HG02943 (cell line): Measurements from ENCODE around the gene GDPGP1.
"Not testable (repeated sequence)": the region's sequence is repeated elsewhere in the genome, so short reads cannot be mapped to it uniquely, and the experiment has no call there.

Experiments used
- ATAC-seq: cut with Tn5 transposase; IDR thresholded peaks from one replicate; pipeline ENCODE4 v1.9.1; 2021; ENCODE audit warnings: mild to moderate bottlenecking, low read depth, moderate library complexity; ENCODE audit not compliant: unreplicated experiment

The GDPGP1 gene, protein sequence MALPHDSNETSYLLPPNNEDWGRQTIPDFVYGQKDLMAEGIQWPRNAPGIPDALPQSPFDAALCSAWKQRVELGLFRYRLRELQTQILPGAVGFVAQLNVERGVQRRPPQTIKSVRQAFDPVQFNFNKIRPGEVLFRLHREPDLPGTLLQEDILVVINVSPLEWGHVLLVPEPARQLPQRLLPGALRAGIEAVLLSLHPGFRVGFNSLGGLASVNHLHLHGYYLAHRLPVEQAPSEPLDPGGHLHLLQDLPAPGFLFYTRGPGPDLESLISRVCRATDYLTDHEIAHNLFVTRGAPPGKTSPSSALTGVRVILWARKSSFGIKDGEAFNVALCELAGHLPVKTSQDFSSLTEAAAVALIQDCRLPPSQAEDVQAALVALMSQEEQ

DNA sequence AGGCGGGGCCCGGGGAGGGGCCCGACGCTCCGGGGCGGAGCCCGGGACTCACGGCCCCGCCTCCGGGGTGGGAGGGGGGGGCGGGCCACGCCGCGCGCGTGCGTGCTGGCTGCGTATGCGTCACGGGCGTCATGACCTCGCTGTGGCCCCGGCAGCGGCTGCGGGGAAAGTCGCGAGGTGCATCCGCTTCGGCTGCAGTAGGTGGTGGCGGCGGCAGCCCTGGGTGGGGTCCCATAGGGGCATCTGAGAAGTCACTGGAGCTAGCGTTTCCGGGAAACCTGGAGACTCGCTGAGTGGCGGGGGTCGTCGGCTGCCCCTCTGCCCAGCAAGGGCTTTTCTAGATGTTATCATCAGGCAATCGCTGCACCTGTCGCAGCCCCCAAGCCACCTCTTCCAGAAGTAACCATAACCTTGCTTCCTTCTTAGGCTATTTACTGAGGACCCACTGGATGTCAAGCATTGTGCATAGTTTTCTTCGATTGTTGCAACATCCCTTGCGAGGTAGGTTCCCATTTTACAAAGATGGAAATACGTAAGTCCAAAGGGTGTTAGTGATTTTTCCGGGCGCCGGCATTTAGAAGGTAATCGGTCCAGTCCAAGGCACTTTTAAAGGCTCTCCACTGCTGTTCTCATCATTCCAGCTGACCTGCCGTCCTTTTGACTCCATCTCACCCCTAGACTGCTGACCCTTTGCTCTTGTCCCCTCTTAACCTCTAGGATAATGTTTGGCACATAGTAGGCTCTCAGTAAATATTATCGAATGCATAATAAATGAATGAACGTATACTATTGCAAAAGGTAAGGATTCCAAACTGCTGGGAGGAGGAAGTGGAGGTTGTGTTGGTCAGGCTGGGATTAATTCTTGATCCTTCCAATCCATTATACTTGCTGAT is at the start of gene GDPGP1:
TSS of gene GDPGP1 (plus strand) at position 114 of the 893 bp plus-strand sequence. CDS start 6,700 bp downstream, outside the sequence.
- peak; percentile 53 for ATAC-seq

DNA sequence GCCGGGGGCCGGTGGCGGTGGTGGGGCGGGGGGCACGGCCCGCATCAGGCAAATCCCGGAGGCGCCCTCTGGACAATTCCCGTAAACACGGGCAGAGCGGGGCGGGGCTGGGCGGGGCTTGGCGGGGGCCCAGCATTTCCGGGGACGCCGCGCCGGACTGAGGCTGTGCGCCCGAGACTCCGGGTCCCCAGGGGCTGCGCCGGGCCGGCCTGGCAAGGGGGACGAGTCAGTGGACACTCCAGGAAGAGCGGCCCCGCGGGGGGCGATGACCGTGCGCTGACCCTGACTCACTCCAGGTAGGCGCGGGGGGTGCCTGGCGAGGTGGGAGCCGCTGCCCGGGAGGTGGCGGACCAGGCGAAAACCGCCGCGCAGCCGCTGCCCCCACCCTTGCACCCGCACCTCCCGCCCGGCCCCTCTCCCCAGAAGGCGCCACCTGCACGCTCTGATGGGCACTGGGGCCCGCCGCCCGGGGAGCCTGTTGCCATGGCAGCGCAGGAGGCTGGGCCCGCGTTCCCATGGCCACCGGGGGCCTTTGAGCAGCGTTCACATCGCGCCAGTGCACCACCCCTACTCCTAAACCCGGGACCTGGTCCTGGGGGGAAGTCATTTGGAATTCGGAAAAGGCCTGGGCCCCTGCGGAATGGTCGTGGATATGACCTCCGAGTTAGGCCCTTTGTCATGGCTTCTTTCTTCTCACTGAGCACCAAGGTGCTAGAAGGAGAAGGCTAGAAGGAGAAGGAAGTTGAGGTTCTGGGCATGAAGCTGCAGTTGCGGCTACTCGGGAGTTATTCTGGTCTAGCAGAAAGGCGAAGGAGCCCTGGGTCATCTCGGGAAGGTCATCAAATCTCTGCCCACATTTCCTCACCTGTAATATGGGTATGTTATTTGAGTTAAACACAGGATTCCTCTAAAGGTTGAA is 49.0 kb upstream of the GDPGP1 start:
- ATAC-seq, result peak; percentile 77

DNA sequence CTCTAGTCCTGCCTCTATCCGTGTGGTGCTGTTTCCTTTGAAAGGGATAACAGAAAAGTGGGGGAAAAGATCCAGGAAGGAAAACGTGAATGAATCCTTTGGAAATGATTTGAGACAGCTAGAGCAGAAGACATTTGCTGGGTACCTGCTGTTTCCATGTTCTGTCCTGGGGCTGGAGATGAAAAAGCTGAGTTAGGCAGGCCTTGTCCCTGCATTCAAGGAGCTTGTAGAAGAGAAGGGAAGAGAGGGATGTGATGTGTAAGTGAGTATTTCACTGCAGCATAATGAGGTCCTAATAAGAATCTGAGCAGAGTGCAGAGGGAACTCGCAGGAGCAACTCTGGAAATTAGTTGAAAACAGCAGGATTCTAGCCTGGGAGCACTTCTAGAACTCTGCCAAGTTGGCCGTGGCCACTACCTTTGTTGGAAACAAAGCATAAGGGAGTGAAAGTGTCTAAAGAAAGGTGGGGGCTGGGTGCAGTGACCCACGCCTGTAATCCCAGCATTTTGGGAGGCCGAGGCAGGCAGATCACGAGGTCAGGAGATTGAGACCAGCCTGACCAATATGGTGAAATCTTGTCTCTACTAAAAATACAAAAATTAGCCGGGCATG is 46.6 kb upstream of the GDPGP1 start:
- ATAC-seq, result no peak

DNA sequence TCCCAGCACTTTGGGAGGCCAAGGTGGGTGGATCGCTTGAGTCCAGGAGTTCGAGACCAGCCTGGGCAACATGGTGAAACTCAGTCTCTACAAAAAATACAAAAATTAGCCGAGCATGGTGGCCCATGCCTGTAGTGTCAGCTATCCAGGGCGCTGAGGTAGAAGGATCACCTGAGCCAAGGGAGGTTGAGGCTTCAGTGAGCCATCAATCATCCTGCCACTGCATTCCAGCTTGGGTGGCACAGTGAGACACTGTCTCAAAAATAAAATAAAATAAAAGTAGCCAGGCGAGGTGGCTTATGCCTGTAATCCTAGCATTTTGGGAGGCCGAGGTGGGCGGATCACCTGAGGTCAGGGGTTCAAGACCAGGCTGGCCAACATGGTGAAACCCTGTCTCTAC is 45.9 kb upstream of the GDPGP1 start:
- ATAC-seq, result not testable (repeated sequence)

DNA sequence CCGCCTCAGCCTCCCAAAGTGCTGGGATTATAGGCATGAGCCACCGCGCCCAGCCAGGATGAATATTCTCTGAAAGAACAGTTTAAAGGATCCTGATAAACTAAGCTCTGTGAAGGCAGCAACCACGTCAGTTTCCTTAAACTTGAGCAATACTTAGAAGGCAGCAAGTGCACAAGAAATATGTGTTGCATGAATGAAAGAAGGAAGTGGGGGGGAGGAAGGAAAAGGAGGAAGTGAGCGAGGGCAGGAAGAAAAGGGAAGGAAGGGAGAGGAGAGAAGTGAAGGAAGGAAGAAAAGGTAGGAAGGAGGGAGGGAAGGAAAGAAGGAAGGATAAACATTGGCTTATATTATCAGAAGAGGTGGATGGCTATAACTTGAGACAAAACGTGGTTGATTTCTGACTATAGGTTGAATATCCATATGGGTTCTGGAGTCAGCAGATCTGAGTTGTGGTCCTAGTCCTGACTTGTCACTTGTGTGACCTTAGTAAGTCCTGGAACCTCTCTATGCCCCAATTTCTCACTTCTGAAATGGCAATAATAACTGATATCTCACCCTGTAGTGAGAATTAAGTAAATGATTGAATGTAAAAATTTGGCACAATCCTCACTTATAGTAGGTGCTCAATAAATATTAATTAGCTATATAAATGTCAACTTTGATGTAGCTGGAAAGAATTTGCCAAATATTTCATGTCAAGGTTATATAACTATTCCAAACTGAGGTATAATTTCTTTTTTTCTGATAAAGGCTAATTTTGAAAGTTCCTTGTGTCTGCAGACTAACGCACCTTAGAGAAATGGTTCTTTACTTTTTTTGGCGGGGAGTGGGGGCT is 44.9 kb upstream of the GDPGP1 start:
- ATAC-seq, result no peak

DNA sequence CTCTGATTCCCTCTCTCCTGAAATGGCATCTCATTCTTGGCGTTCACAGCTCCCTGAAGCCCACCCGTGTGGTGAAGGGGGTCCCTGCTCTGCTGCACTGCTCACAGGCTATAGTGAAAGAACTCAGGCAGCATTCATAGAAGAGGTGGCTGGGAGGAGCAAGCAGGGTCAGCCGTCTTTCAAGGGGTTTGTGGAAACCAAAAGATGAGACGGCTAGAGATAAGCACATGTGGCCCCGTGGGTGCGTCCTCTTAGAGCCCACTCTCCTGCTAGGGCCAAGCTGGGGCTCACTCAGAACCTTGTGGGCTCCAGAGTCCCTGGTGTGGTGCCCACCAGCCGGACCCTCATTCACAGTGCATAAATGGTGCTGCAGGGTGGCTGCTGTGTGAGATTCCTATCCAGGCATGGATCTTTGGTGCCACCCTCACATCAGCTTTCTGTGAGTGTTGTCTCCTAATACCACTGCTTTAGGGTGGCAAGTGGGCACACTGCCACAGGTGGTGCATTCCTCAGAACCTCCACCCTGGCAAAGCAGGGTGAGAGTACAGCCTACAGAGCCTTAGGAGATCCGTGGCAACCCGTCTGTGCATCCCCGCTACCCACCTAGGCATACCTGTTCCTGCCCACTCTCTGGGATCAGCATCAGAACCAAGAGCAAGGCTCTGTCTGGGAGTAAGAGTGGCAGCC is 44.1 kb upstream of the GDPGP1 start:
- no peak for ATAC-seq

DNA sequence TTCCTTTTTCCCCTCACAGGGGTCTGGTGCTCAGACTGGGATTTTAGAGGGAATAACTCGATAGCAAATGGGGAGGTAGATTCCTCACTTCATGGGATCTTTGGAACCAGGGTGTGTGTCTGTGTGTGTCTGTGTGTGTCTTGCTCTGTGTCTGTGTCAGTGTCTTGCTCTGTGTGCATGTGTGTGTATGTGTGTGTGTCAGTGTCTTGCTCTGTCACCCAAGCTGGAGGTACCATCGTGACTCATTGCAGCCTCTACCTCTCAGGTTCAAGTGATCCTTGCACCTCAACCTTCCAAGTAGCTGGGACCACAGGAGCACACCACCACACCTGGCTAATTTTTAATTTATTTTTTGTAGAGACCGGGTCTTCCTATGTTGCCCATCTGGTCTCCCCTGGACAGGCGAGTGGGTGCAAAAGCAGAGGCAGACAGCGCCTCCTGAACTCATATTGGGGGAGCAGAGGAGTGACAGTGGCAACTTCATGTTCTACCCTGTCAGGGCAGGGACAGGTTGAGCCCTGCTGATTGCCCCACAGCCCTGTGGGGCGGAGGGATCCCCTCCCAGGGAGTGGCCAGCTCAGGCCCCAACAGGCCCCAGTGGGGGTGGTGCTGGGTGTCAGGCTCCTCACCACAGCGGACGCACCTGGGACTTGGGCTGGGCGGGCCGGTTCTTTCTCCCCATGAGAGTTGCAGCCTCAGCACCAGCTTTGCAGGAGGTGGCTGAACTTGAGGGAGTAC is 43.2 kb upstream of the GDPGP1 start:
- peak; percentile 51 for ATAC-seq

DNA sequence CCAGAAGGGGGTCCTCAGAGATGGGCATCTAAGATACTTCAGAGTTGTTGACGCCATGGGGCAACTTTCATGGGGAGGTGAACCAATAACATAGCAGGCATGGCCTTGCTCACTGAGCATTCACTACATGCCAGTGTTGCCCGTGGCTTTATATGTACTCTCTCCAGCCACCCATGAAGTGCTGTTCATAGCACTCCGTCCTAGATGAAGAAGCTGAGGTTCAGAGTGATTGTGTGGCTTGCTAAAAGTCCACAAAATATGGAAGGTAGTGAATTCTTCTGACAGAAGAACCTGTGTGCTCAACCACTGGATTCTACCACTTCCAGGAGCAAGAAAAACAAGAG is 42.7 kb upstream of the GDPGP1 start:
- ATAC-seq, result peak; percentile 9

DNA sequence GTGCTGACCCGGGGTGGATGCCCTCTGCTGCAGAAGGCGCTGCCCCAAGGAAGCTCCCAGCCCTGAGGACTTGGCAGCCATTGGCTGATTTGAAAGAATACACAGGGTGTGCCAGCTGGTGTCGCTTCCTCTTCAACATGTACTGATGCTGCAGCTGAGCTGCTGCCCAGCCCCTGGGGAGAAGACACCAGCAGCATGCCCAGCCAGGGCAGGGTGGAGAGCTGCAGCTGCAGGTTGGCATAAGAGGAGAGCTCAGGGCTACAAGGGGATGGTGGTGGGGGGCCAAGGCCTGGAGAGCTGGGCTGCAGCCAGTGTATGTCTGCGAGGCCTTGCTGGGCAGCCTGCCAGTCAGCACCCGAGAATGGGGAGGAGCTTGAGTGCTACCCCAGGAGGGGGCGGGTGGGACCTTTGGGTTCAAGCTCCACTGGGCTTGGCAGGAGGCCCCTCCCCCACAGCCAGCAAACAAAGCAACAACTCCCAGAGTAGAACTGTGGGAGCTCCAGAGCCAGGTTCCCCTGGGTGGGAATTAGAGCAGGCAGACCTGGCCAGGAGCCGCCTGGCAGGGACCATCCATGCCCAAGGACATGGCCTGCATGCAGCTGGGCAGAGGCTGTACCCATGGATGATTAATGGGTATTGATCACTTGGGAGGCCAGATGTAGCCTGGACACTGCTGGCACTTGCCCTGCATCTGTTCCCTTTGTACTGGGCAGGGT is 42.1 kb upstream of the GDPGP1 start:
- peak; percentile 72 for ATAC-seq

DNA sequence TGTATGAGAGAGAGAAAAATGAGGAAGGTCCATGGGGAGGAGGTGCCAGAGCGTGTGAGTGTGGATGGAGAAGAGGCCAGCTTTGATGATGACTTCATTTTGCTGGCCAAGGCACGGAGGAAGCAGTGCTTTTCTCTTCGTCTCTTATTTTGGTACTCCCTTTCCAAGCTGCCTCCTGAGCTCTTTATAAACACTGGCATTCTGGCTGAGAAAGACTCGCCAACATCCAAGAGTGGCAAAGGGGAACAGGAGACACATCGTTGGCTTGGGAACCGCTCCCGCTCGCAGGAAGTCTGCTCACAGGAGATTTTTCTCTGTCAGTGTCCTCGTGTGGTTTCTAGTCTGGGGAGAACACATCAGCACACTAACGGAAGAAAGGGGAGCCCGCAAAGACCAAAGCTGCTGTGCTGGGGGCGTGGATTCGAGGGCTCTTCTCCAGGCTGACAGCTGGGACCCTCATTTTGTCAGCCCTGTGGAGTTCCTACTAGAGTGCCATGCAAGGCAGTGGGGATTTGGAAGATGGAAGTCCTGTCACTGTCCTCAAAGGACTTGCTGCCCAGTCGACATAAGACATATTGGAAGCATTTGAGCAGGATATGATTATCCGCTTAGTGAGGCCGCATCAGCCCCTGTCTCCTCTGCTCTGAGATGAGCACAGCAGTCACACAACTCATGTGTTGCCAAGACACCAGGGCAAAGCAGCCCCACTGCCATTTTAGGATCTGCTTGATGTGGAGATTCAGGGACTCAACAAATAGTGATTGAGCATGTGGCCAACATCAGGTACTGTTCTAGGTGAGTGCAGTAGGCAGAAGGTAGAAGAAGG is 40.8 kb upstream of the GDPGP1 start:
- no peak for ATAC-seq

DNA sequence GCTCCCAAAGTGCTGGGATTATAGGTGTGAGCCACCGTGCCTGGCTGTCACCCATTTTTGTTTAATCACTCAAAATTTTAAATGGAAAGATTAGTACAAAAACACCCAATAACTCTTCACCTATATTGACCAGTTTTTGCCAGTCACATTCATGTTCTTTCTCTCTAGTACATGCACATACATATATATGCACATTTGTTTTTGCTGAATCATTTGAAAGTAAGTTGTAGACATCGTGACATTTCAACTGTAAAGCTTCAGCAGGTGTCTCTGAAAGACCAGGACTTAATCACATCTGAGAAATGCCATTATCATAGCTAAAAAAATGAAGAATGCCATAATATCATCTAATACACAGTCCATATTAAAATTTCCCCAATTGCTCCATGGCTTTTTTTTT is 39.4 kb upstream of the GDPGP1 start:
- no peak for ATAC-seq

DNA sequence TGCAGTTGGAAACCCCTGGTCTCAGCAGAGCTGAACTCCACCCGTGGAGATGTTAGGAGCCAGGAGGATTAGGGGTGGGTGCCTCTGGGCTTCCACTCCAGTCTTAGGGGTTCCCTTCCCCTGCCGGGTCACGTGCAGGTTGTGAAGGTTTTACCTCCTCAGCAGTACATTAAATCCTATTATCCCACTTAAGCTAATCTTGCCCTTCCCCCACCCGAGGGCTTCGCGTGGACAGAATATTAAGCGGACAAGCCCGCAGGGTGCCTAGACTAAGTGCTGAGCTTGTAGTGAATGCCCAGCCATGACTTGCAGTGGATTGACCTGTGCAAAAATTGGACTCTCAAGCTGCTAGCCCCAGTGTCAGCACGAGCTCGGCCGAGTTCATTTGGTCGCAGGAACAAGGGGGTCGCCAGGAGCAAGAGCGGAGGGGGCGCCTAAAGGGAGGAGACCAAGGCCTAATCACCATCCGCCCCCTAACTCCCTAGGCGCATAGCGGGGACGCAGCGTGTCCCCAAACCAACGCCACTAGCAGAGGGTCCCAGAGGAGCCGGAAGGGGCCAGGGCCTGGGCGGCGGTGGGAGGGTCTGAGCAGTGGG is 33.4 kb upstream of the GDPGP1 start:
- ATAC-seq, result peak; percentile 29

DNA sequence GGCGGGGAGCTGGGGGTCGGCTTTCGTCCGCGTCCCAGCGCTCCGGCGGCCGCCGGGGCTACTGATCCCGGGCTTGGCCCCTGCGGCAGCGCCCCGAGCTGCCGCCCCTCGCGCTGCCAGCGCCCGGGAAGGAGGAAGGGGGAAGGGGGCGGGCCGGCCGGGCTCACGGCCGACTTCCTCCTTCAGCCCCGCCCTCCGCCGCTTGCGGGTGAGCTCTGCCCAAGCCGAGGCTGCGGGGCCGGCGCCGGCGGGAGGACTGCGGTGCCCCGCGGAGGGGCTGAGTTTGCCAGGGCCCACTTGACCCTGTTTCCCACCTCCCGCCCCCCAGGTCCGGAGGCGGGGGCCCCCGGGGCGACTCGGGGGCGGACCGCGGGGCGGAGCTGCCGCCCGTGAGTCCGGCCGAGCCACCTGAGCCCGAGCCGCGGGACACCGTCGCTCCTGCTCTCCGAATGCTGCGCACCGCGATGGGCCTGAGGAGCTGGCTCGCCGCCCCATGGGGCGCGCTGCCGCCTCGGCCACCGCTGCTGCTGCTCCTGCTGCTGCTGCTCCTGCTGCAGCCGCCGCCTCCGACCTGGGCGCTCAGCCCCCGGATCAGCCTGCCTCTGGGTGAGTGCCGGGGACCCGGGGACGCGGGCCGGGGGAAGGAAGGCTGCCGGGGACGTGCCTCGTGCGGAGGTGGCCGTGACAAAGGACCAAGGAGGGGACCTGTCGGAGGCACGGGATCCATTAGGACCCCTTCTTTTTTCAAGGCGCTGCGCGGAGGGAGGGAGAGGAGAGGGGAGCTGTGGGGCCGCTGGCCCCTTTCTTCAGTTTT is 32.7 kb upstream of the GDPGP1 start, which contains the start of gene SEMA4B:
TSS of gene SEMA4B (plus strand) at position 201 of the 814 bp plus-strand sequence. CDS start at position 450, 249 bp downstream.
- ATAC-seq, result peak; percentile 69

DNA sequence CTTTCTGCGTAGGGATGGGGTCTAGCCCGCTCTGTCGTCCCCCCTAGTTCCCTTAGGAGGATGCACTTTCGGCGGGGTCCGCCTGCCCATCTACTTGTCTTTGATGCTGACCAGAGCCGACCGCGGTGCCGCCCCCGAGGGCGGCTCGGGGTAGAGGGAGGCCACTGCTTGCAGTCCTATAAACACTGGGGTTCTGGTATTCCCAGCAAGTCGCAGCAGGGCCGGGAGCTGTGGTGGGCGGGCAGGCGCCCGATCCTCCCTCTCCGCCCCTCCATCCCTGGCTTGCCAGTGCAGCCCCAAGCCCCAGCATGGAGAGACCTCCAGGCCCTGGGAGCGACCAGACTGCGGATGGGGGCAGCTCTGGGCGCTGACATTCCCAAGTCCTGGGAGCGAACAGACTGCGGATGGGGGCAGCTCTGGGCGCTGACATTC is 32.0 kb upstream of the GDPGP1 start:
- no peak for ATAC-seq

DNA sequence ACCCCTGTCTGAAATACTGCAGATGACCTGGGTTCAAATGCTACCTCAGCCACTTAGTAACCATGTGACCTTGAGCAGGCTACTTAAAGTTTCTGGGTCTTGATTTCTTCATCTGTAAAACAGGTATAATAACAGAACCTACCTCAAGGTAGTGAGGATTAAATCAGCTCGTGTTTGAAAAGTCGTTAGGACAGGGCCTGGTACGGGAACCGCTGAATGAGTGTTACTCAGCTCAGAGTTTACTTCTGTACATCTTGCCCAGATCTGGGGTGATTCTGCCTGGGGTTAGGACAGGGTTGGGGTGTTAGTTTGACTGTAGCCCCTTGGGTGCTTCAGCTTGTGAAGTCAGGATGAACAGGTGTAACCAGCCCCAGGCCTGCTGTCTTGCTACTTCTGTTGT is 31.1 kb upstream of the GDPGP1 start:
- no peak for ATAC-seq
